ENCODE data around the gene ANKS1B.

DNA sequence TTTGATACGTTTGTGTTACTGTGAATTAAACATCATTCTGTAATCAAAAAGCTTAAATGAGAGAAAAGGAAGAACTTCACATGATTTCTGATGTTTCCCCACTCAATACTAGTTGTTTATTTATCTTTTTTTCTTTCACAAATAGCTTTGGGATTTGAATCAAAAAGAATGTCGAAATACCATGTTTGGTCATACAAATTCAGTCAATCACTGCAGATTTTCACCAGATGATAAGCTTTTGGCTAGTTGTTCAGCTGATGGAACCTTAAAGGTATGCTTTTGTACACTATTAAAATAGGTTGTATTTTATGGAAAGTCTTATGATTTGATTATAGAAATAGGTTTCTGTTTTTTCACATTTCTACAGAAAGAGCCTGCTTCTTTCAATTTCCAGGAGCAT, 1298.1 kb downstream of the ANKS1B start:
- TF ChIP-seq CTCF (IDR thresholded peaks at IDR 0.05) (no peak), POLR2A (IDR thresholded peaks at IDR 0.05) (no peak)
